Brain microvascular endothelial cell (primary cell): ENCODE measurements around the gene TNFRSF8.

ENCODE experiments used
- DNase-seq: peaks from one replicate; pipeline ENCODE4 v3.0.0-alpha.2; 2020
- H3K27ac ChIP-seq: fragments of 250-450 bp; sonication (Bioruptor Pico); 2 replicates; pipeline ENCODE4 v1.5.1; 2020; ENCODE audit warnings: mild to moderate bottlenecking, moderate library complexity
- H3K27me3 ChIP-seq: fragments of 250-450 bp; sonication (Bioruptor Pico); replicated peaks from 2 replicates; pipeline ENCODE4 v1.5.1; 2020; ENCODE audit warnings: mild to moderate bottlenecking
- H3K36me3 ChIP-seq: fragments of 250-450 bp; sonication (Bioruptor Pico); replicated peaks from 2 replicates; pipeline ENCODE4 v1.5.1; 2020; ENCODE audit warnings: mild to moderate bottlenecking
- H3K4me3 ChIP-seq: 2 replicates; pipeline ENCODE4 v1.5.1; 2011; ENCODE audit warnings: low read depth, mild to moderate bottlenecking, control low read depth, low read length, moderate library complexity
- CTCF ChIP-seq: IDR thresholded peaks from 2 replicates; pipeline ENCODE4 v1.5.1; 2011; ENCODE audit warnings: low read depth, mild to moderate bottlenecking, moderate library complexity, low read length, control low read depth, inconsistent platforms; ENCODE audit errors: missing control alignments
- in situ Hi-C: cut with HindIII; loops from 2 replicates; pipeline ENCODE4 v1.10.0; 2017; ENCODE audit warnings: low sequenced_read_pairs, low pct_ligation_motif_present

TNFRSF8 gene

GRCh38 chr1:12146343-12147112 is 83.4 kb downstream of the TNFRSF8 start:
- no peak for TF ChIP-seq CTCF
- no peak overlapping the region for H3K27ac ChIP-seq
- no peaks in the 10 kb centered on the region for H3K27me3 ChIP-seq
- in situ Hi-C loops, result no loop called here
- DNase-seq, result no peak
- no peak overlapping the region for H3K4me3 ChIP-seq
- H3K36me3 ChIP-seq, result no peaks in the 10 kb centered on the region

GRCh38 chr1:12147201-12147701 is 84.1 kb downstream of the TNFRSF8 start:
- Histone ChIP-seq H3K27ac (no peak overlapping the region), H3K4me3 (no peak overlapping the region), H3K27me3 (no peaks in the 10 kb centered on the region), H3K36me3 (no peaks in the 10 kb centered on the region)
- DNase-seq, result no peak
- in situ Hi-C loops, result no loop called here
- no peak for TF ChIP-seq CTCF

DNA sequence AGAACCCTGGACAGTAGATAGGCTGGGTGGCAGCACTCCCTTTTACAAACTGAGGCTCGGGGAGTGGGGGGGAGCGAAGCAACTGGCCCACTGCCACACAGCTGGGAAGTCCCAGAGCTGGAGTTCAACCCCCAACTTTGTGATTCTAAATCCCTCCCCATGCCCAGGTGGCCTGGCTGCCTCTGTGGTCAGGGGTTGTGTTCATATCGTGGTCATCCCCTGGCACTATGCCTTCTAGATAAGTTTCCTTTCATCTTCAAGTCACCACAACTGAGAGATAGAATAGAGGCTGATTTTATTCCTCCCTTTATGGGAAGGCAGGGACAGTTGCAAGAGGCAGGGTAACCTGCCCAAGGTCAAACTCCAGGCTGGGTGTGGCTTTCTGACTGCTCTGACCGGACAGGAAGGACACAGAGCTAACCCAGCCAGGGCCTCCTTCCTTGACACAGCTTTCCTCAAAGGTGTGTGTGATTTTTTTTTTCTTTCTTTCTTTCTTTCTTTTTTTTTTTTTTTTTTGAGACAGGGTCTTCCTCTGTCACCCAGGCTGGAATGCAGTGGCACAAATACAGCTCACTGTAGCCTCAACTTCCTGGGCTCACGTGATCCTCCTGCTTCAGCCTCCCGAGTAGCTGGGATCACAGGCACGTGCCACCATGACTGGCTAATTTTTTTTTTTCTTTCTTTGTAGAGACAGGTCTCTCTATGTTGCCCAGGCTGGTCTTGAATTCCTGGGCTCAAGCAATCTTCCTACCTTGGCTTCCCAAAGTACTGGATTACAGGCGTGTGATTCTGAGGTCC is 85.3 kb downstream of the TNFRSF8 start:
- no peak overlapping the region for H3K4me3 ChIP-seq

GRCh38 chr1:12148958-12149790 is 86.1 kb downstream of the TNFRSF8 start:
- no peaks in the 10 kb centered on the region for H3K27me3 ChIP-seq
- no peak overlapping the region for H3K4me3 ChIP-seq
- DNase-seq, result no peak
- H3K36me3 ChIP-seq, result no peaks in the 10 kb centered on the region
- no peak for TF ChIP-seq CTCF
- in situ Hi-C loops, result no loop called here
- H3K27ac ChIP-seq, result no peak overlapping the region

More for the DNA sequence above, 85.3 kb downstream of the TNFRSF8 start:
- no peak overlapping the region for H3K27ac ChIP-seq
- in situ Hi-C loops, result no loop called here
- no peak for DNase-seq
- TF ChIP-seq CTCF, result no peak
- no peaks in the 10 kb centered on the region for H3K27me3 ChIP-seq
- no peaks in the 10 kb centered on the region for H3K36me3 ChIP-seq

DNA sequence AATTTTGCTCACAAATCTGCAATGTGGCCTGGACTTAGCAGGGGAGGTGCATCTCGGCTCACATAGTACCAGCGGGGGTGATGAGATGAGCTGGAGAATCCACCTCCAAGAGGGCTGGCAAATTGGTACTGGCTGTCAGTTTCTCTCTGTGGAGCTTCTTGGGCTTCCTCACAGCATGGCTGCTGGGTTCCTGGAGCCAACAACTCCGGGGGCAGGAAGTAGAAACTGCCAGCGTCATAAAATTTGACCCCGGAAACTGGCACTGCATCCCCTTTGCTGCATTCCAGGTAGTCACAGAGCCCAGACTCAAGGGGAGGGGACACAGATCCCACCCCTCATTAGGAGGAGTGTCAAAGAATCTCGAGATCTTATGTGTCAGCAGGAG is 86.7 kb downstream of the TNFRSF8 start:
- Histone ChIP-seq H3K27ac (no peak overlapping the region), H3K27me3 (no peaks in the 10 kb centered on the region), H3K36me3 (no peaks in the 10 kb centered on the region), H3K4me3 (no peak overlapping the region)
- no peak for TF ChIP-seq CTCF
- no peak for DNase-seq
- in situ Hi-C loops, result no loop called here
